Astrocyte of the hippocampus (primary cell): ENCODE data around the gene CCR5AS.
"Not testable (repeated sequence)": the region's sequence is repeated elsewhere in the genome, so short reads cannot be mapped to it uniquely, and the experiment has no call there.

ENCODE experiments used
- DNase-seq: peaks from one replicate; pipeline ENCODE4 v3.0.0; 2011; ENCODE audit warnings: low read depth, low spot score

Gene CCR5AS

DNA sequence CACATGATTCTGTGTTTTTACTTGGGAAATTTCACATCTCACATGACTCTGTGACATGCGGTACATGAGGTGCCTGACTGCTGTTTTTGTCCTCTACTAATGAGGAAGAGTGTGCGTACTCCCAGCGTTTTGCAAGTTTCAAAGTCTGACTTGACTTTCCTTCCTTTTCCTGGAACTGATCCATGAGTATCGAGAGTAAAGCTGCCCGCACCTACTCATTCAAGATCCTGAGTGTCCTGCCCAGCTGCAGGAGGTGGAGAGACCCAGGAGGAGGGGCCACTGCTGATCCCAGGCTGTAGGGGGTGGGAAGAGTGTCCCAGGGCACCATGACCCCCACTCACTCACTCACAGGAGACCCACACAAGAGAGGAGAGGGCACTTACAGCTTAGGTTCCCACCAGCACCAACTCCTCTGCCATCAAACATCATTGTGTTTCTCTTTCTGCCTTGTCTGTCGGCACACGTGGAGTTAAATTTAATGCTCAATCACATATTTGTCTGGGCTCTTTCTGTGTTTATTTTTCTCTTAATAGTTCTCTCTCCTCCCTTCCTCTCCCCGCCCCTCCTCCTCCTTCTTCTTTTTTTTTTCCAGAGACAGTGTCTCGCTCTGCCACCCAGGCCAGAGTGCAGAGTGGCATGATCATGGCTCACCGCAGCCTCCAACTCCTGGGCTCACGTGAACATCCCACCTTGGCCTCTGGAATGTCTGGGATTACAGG, 1.4 kb downstream of the CCR5AS start:
- no peak for DNase-seq

DNA sequence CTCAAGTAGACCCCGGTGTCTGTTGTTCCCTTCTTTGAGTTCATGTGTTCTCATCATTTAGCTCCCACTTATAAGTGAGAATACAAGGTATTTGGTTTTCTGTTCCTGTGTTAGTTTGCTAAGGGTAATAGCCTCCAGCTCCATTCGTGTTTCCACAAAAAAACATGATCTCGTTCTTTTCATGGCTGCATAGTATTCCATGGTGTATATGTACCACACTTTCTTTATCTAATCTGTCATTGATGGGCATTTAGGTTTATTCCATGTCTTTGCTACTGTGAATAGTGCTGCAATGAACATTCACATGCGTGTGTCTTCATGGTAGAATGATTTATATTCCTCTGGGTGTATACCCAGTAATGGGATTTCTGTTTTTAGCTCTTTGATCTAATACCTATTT, 4.0 kb downstream of the CCR5AS start:
- not testable (repeated sequence) for DNase-seq

DNA sequence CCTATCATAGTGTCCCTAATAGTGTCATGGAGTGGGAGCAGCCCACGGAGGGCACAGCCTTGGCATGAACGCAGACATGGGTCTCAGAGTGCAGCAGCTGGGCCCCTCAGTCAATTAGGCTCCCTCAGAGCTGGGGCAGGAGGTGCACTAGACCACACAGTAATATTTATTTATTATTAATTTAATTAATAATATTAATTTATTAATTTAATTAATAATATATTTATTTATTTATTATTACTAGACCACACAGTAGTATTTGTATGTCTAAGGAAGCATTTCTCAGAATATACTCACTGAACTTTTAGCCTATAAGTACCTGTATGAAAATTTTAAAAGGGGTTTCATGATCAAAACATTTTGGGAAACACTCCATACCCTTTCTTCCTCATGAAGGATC, 5.3 kb downstream of the CCR5AS start:
- no peak for DNase-seq

DNA sequence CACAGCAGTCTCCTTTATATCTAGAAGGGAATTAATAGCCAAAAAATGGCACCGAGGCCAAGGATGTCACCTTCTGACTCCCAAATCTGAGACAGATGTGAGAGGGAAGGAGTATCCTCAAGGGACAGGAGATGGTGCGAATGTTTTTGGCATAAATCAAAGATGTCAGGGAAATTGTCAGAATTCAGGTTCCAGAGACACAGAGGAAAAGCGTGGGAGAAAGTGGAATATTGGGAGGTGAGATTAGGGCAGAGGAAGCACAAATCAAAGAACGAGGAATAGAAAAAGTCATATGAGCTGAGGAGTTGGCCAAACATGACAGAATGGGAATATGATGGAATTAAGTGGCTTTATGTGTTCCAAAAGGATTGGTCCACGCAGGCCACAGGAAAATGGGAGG, 6.0 kb downstream of the CCR5AS start:
- no peak for DNase-seq

DNA sequence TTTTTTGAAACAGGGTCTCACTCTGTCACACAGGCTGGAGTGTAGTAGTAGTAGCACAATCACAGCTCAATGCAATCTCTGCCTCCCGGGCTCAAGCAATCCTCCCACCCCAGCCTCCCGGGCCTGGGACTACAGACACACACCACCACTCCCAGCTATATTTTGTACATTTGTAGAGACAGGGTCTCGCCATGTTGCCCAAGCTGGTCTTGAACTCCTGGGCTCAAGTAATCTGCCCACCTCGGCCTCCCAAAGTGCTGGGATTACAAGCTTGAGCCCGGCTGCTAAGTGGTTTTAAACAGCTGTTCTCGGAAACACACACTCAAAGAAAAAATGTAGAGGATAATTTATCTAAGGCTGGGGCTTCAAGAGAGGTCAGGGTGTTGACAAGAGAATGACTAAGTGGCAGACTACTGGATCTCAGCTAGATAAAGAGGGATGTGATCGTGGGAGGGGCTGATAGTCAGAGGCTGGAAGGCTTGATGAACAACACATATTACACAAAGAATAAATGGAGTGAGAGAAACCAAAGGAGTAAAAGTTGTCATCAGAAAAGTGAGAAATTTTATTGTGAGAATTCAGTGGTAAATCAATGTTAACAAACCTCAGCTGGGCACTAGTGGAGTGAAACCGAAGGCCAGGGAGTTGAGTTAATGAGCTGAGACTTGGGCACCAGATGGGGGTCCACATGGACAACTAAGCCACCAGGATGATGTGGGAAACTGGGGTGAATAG, 6.7 kb downstream of the CCR5AS start:
- no peak for DNase-seq

DNA sequence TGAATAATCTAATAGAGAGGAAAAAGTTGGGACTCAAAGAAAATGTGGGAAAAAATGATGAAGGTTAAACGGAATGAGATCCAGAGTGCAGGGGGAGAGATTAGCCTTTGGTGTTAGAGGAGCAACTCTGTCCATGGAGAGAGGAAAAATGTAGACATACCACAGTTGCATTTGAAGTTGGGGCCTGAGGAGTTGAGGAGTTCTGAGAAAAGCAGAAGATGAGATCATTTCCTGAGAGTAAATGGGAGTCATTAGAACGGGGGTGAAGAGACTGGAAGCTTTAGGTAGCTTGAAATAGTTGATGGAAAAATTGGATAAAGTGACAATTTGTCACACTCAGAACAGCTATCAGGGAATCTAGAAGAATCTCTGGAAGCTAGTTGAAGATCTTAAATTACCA, 7.3 kb downstream of the CCR5AS start:
- no peak for DNase-seq

DNA sequence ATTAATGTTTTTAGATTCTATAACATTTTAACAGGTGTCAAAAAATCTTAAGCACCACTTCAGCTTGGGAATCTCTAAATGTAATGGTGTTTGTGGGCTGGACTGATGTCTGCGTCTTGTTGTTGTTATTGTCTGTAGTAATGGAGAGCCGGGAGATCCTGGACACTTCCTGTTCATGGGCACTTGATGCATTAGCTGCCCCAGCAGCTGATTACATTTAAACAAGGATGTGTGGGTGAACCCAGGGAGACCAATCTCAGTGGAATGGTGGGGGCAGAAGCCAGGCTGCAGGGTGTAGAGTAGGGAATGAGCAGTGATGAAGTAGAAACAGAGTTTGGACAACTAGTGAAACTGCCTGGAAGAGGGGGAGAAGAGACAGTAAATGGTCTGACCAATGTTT, 7.8 kb downstream of the CCR5AS start:
- no peak for DNase-seq

DNA sequence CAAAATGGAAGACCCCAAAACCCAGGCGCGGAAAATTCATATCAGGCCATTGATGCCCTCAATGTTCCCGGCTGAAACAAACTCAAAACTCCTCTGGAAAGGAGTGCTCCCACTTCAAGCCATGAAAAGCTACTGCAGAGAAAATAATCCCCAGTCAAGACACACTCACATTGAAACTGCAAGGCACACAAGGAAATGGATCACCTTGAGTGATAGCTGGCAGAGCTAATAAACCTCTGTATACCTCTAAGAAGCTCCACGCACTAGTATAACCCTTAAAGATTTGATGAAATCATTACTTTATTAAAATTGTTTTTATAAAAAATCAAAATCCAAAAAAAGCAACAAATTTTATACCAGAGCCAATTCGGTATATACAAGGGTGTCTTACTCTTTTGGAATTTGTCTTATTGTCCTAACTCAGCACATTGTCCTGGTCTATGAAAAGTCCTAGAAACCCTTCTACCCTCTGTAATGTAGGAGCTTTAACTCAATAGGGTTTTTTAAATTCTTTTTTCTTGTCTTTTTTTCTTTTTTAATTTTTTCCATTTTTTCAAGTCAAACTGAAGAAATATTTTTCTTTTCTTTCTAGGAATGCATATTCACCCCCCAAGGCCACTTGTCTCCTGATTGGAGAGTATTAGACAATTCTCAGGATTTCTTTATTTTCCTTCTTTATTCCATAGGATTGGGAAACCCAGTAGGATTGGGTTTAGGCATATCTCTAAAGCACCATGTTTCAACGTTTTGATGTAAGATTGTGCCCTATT, 8.5 kb downstream of the CCR5AS start:
- DNase-seq: no peak

DNA sequence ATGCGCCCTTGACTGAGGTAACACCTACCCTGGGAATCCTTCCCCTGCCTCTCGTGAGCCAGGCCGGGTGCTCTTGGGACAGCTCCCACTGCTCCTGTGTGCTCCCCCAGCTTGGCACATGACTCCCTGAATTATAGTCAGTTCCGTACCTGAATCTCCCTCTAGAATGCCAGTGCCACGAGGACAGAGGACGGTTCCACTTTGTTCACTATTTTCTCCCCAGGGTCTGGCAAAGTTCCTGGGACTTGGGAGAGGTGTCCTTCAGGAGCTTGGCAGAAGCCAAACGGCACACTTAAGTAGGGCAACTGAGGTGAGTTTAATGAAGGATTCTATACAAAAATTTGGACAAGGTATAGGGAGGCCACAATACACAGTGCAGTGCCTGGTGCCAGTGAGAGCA, 9.8 kb downstream of the CCR5AS start:
- no peak for DNase-seq

DNA sequence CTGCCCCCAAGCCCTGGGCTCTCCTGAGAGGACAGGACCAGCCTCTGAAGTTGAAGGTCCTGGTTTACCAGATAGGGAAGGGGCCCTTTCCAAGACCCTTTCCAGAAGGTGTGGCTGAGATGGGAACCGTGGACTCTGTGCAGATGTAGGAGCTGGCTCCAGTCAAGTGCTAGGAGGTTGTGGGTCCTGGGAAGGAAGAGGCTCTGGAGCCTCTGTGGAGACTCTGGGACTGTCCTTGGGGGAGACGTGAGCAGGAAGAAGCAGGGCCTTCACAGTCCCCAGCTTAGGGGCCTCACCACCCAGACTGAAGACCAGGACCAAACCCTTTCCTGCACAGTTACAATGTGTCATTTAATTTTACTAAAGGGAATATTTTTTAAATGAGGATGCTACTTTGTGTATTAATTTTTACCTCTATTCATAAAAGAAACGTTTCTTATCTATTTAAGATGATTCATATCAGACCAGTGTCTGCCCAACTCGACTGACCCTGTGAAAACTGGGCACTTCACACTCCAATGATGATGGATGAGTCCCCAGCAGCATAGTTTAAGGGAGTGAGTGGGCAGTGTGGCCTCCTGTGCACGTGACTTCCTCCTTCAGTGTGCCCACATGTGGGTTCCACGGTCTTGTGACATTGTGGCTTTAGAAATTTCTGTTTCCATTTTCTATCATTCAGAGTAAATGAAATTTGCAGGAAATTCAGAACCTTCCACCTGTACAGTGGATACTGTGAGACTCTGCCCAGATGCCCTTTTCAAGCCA, 10.9 kb downstream of the CCR5AS start:
- no peak for DNase-seq

DNA sequence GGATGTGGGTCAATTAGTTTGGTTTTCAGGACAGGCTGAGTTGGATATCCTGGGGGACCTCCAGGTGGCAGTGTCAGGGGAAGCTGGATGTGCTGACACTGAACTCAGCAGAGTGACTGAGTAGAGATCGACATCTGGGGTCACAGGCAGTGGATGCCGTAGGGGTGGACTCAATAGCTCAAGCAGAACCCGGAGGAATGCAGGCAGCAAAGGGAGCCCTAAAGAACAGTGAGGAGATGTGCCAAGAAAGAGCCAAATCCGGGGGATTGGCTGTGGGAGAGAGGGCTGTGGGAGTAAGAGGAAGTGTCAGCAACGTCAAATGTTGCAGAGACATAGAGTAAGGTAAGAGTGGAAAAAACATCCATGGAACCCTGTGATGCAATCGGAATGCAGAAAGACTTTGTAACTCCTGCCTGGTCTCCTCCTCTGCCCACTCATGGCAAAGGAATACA, 11.6 kb downstream of the CCR5AS start:
- no peak for DNase-seq

DNA sequence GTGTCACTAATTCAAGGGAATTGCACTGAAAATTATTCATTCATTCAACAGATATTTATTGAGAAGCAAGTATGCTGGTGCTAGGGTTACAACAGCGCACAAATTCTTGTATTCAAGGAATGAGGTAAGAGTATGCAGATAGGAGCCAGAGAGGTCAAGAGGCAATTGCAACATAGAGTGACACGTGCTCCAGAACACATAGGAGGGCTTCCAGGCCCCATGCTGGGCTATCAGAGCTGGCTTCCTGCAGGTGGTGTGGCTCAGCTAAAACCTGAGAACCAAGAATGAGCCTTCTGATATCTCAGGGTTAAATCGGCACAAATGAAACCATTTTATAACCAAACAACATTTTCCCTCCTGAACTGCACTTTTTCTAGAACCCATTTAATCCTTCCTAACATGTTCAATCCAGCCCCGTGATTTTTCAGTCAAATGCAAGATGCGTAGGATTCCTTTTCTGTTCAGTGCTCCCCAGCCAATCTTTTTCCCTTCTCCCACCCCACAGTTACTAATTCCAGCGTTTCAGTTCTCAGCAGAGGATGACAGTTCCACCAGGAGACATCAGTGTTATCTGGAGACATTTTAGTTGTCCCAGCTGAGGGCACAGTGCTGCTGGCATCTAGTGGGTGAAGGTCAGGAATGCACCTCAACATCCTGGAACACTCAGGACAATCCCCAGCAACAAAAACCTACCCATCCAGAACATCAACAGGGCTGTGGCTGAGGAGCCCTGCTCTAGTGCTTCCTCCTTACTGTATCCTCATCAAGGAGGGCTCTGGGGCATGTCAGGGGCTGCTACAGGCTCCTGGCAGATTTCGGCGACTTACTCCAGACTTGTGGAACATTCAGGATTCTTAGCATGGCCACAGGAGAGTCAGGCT, 13.1 kb downstream of the CCR5AS start:
- no peak for DNase-seq

DNA sequence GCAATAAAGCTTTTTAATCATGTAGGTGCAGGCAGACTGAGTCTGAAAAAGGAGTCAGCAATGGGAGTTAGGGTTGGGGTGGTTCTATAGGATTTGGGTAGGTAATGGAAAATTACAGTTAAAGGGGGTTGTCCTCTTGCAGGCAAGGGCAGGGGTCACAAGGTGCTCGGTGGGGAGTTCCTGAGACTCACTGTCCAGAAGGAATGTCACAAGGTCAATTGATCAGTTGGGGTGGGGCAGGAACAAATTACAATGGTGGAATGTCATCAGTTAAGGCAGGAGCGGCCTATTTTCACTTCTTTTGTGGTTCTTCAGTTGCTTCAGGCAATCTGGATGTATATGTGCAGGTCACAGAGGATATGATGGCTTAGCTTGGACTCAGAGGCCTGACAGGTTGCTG, 13.9 kb downstream of the CCR5AS start:
- DNase-seq: no peak

DNA sequence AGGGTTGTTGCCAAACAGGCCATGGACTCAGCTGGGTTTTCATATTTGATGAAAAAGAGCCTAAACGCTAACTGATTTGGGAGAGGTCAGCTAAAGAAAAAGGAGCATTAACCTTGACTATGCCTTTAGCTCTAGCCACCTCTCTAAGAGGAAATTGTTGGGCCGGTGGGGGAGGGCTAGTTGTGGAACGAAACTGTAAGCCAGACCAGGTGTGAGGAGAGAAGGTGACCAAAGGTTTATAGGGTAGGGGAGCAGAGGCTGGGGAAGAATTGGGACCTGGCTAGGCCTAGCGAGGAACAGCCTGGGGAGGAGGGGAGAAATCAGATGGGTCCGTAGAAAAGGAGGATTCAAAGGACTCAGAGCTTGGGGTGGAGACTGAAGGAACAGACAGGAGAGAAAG, 15.3 kb downstream of the CCR5AS start:
- not testable (repeated sequence) for DNase-seq

DNA sequence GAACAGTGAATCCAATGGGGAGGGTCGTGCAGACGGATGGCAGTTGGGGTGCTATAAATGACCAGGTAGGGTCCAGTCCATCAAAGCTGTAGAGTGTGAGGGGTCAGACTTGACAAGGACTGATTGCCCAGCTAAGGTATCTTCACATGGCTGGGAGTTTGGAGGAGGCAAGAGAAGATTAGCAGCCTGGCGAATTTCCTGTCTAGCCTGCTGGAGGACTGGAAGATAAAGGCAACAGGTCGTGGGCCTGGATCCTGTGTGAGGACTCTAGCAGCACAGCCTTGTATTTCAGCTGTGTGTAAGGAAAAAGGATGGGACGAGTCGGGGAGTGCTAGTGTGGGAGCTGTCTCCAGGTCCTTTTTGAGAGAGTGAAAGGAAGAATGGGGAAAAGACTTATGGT, 17.6 kb downstream of the CCR5AS start:
- no peak for DNase-seq

DNA sequence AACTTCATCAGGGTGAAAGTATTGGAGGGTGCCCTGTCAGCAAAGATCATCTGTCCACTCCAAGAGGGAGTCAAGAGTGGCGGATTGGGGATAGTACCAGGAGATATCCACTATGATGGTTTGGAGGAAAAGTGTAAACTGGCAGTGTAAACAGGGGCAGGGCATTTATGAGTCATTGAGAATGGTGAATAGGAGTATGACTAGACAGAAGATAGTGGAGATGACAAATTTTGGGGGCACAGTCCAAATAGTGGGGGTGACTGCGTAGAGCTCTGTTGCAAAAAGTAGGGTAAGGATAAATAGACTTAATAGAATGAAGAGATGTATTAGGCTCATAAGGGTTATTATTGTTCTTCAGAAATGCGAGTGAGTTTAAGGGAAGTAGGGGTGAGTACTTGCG, 18.0 kb downstream of the CCR5AS start:
- not testable (repeated sequence) for DNase-seq

DNA sequence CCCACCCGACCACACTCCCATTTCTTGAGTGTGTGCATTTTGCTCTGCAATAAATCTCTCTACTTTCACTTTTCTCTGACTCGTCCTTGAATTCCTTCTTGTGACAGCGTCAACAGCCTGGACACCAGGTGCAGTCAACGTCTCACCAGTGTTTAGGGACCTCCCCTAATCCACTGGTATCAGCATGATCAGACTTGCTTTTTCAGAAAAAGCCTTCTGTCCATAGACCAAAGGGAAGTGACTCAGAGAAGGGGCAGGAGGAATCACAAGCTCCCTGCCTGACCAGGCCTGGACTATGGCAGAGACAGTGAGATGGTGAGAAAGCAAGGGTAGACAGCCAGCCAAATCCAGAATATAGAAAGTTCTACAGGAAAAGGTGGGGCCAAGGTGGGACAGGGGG, 20.7 kb downstream of the CCR5AS start:
- no peak for DNase-seq

DNA sequence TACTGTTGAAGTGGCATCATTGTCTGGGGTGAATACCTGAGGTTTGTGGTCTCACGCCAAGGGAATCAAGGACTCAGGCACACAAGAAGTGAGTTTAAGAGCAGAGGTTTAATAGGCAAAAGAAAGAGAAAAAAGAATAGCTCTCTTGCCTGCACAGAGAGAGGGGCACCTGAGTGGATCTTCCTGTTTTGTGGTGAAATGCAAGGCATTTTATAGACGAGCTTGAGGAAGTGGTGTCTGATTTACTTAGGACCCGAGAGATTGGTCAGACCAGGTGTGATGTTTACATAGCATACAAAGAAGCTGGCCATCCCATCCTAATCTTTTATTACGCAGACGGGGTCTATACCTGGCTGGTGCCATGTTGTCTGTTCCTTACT, 22.9 kb downstream of the CCR5AS start:
- DNase-seq: no peak

DNA sequence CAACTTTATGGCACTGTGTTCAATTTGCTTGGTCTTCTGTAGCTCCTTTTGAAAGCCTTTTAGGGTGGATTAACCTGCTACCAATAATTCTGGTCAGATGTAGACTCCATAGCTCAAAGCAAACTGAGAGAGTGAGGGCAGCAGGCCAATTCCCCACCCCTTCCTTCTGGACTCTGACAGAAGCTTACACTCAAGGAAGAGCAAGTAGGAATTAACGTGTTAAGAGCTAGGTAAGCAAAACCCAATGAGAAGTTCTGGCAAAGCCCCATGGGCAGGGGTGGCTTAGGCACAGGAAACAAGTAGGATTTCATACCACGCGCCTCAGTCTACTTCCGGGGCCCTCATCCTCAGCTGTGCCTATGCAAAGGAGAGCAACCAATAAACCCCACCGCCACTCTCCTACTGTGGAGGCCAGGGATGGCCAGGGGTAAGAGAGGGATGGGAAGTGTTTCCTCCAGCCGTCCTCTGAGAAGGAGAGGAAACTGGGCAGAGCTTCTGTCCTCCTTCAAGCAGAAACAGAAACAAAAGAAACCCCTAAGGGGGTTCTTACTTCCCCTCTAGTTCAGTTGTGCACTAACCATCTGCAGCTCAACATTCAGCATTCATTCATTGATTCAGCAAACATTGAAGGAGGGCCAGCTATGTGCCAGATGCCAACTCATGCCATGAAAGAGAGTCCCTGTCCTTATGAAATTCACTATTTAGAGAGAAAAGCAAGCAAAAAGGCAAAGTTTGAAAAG, 23.5 kb downstream of the CCR5AS start:
- no peak for DNase-seq

DNA sequence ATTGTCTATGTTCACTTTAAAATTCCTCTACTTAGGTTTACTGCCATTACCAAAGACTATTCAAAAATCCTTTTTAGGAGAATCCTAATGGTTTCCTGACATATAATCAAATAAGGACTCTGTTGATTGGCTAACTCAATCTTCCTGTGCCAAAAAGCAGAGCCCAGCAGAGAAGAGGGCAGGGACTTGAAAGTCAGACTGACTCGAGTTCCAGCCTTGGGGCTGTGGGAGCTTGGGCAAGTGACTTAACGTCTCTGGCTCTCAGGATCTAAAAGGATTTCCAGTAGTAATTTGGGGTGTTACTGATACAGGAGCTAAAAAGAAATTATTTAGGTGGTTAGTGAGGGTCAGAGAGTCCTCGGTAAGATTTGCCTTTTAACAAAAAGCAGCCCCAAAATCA, 25.2 kb downstream of the CCR5AS start:
- no peak for DNase-seq
